ENCODE results near the gene NINL.

- no peak for TF ChIP-seq POLR2AphosphoS5 (IDR thresholded peaks at IDR 0.05; ENCODE audit: low read depth)
- TF ChIP-seq CTCF (IDR thresholded peaks at IDR 0.05; ENCODE audit: insufficient read depth, low read length) = no peak
- TF ChIP-seq SPI1 (IDR thresholded peaks at IDR 0.05; ENCODE audit: borderline replicate concordance, low read depth) = no peak
- no peak for TF ChIP-seq REST (IDR thresholded peaks at IDR 0.05; ENCODE audit: insufficient replicate concordance, low read depth)
Observed at GRCh38 chr20:25545171-25545570, 40.2 kb downstream of the NINL start.

Measured in HL-60 (cell line).